KOPT-K1 (cell line): Measurements from ENCODE around the gene TMEM143.
"Not testable (repeated sequence)": the region's sequence is repeated elsewhere in the genome, so short reads cannot be mapped to it uniquely, and the experiment has no call there.

Experiments used
- H3K27ac ChIP-seq: fragments of 200-600 bp; sonication (generic); 2 replicates; pipeline ENCODE4 v1.5.1; 2016; ENCODE audit warnings: antibody characterized with exemption, mild to moderate bottlenecking, low read depth, low read length; ENCODE audit not compliant: poor library complexity, severe bottlenecking
- H3K36me3 ChIP-seq: fragments of 200-600 bp; sonication (generic); 2 replicates; pipeline ENCODE4 v1.5.1; 2017; ENCODE audit warnings: antibody characterized with exemption, mild to moderate bottlenecking, low read length, moderate library complexity; ENCODE audit not compliant: insufficient read depth
- H3K9me3 ChIP-seq: fragments of 200-600 bp; sonication (generic); 2 replicates; pipeline ENCODE4 v1.5.1; 2017; ENCODE audit warnings: antibody characterized with exemption, low read length, mild to moderate bottlenecking; ENCODE audit not compliant: insufficient read depth, poor library complexity, severe bottlenecking

TMEM143 gene

DNA sequence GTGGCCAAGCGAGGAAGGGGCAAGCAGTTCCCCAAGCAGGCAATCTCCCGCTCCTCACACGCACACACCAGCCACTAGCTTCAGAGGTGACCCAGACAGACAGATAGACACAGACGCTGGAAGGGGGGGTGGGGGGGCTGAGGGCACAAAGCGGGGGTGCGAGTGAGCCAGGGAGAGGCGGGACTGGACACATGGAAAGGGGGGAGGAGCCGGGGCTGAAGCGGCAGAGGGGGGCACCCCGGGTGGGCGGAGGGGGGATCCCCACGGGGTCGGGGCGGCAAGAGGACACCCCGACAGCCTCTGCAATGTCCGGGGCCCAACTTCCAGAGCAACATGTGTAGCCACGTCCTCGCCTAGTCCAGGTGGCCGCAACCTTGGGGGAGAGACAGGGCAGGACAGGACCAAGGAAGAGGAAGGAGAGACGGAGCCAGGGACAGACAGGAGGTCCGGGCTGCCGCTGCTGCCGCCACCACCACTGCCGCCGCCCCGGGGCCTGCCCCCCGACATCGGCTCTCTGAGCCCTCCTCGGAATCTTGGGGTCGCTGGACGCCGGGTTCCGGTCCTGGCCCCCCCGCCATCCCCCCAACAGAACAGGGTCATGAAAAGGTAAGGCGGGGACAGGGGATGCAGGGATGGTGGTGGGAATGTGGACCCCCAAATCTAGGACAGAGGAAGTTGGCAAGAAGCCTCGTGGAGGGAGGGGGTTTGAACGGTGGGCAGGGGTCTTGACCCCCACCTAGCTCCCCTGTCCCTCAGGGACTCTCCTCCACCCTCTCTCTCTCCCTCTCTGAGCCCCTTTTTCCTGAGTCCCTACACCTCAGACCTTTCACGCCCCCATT is 30.8 kb upstream of the TMEM143 start:
- H3K36me3 ChIP-seq: no peaks in the 10 kb centered on the region
- H3K27ac ChIP-seq: no peak overlapping the region
- H3K9me3 ChIP-seq: no peaks in the 10 kb centered on the region

DNA sequence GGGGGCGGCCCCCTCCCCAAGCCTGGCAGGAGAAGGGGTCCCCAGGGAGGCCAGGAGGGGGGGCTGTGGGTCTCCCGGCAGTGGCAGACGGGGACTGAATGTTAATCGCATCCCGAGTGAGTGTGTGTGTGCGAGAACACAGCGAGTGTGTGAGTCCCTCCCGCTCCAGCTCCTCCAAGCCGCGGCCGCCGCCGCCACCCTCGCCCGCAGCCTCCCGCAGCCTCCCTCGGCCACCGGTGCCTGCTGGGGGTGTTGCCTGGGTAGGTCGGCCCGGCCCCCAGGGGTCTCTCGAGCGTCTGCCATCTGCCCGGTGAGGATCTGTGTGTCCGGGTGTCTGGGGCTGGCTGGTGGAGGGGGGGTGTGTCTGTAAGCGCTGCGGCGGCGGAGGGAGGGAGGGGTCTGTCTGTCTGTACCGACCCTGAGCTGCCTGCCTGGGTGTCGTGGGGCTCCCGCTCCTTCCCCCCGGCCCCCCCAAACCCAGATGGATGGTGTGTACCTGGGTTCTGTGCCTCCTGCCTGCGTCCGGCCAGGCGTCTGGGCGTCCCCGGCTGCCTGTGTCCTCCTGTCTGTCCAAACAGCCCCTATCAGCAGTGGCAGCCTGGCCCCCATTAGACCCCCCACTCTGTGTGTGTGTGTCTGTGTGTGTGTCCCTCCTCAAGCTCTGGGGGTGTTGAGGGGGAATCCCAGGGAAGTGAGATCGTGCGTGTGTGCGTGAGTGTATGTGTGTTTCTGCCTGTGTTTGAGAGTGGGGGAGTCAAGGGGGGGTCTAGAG is 30.0 kb upstream of the TMEM143 start, which contains the start of gene GRIN2D:
Gene GRIN2D (plus strand): TSS at position 110 of the 772 bp plus-strand sequence. CDS start 4,725 bp downstream, outside the sequence.
- H3K27ac ChIP-seq: no peak within 1 kb of the TSS
- H3K36me3 ChIP-seq: peaks cover 8% of the 10 kb centered on the region
- H3K9me3 ChIP-seq: no peaks in the 10 kb centered on the region

GRCh38 chr19:48392860-48393558 is 29.3 kb upstream of the TMEM143 start:
- H3K27ac ChIP-seq: no peak overlapping the region
- H3K9me3 ChIP-seq: no peaks in the 10 kb centered on the region
- peaks cover 15% of the 10 kb centered on the region for H3K36me3 ChIP-seq

GRCh38 chr19:48392006-48392344 is 28.2 kb upstream of the TMEM143 start:
- not testable (repeated sequence) for H3K9me3 ChIP-seq, H3K27ac ChIP-seq
- peaks cover 25% of the 10 kb centered on the region for H3K36me3 ChIP-seq

DNA sequence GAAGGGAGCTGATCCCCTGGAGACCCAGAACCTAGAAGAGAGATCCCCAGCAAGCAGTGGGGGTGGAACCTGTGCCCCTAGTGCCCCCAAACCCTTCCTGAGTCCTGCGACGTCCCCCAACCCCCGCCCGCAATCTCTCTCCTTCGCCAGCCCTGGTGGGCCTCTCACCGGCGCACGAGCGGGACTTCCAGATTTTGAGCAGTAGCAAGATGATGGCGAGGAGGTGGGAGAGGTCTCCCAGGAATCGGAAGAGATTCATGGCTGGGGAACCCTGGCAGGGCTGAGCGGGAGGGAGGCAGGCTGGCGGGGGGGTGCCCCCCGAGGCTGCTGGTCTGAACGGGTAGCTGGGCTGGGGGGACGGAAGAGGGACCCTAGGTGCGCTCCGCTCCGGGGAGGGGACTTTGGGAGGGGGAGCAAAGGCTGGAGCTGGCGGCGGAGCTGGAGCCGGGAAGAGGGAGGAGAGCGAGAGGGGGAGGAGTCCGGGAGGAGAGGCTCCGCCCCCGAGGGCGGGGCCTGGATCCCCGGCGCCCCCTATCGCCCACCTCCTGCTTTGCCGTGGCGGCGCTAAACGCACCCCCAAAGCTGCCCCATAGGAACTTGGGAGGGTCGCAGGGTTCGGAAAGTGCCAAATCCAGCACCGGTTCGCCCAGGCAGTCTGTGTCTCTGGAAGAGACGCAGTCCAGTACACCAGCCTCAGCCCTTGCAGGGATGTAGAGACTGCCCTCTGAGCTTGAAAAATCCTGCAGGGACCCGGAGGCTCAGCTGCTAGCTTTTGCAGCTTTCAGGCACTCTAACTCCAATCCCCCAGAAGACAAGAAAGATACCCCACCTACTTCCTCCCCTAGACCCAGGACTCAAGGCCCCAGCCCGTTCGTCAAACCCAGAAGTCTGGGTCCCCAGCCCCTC is 27.6 kb upstream of the TMEM143 start, which contains the start of gene KDELR1:
Gene KDELR1 (minus strand): TSS at position 452 of the 906 bp plus-strand sequence. CDS start 193 bp downstream, at position 259.
- peak within 1 kb of the TSS; percentile 80 for H3K27ac ChIP-seq
- no peaks in the 10 kb centered on the region for H3K9me3 ChIP-seq
- H3K36me3 ChIP-seq: peaks cover 32% of the 10 kb centered on the region

DNA sequence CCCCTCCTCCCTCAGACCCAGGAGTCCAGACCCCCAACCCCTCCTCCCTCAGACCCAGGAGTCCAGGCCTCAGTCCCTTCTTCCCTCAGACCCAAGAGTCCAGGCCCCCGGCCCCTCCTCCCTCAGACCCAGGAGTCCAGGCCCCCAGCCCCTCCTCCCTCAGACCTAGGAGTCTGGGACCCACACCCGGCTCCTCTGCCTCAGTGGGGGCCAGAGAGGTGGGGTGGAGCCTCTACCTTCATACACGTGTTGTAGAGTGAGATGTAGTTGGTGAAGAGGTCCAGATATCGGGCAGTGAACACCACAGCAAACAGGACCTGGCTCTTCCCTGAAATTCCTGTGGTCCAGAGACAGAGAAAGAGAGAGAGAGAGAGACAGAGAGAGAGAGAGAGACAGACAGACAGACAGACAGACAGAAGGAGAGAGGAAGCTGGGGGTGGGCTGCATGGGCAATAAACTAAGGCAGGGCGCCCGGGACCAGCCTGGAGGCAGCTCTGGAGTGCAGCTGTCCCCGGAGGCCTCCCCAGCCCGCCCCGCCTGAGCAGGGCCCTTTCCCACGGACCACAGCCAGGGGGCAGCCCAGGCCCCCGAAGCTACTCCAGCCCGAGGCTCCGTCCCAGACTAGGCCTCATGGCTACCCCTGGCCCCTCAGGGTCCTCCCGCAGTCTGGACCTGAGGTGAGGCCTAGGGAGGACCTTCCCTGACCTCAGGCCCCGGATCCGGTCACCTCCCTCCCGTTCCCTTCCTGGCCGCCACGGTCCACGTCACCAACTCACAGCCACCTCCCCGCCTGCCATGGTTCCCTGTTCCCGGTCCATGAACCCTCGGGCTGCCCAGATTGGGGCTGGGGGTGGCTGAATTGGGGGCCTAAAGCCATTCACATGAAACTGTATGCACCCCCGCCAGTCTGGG is 26.7 kb upstream of the TMEM143 start:
- H3K27ac ChIP-seq: peak overlapping the region; percentile 80
- no peaks in the 10 kb centered on the region for H3K9me3 ChIP-seq
- H3K36me3 ChIP-seq: peaks cover 41% of the 10 kb centered on the region

- peaks cover 75% of the 10 kb centered on the region for H3K36me3 ChIP-seq
These were observed 23.2 kb upstream of the TMEM143 start for GRCh38 chr19:48386981-48387380.

GRCh38 chr19:48385461-48386087 is 21.8 kb upstream of the TMEM143 start:
- no peaks in the 10 kb centered on the region for H3K9me3 ChIP-seq
- H3K36me3 ChIP-seq: peaks cover 89% of the 10 kb centered on the region
- no peak overlapping the region for H3K27ac ChIP-seq

More at GRCh38 chr19:48386981-48387380, 23.2 kb upstream of the TMEM143 start:
- H3K27ac ChIP-seq: no peak overlapping the region
- no peaks in the 10 kb centered on the region for H3K9me3 ChIP-seq

GRCh38 chr19:48382286-48382685 is 18.5 kb upstream of the TMEM143 start:
- Histone ChIP-seq H3K27ac (no peak overlapping the region), H3K36me3 (peaks cover 66% of the 10 kb centered on the region)

GRCh38 chr19:48381178-48381950 is 17.6 kb upstream of the TMEM143 start:
- Histone ChIP-seq H3K27ac (no peak overlapping the region), H3K36me3 (peaks cover 57% of the 10 kb centered on the region), H3K9me3 (no peaks in the 10 kb centered on the region)

More at GRCh38 chr19:48382286-48382685, 18.5 kb upstream of the TMEM143 start:
- H3K9me3 ChIP-seq: no peaks in the 10 kb centered on the region

GRCh38 chr19:48379058-48379457 is 15.3 kb upstream of the TMEM143 start:
- Histone ChIP-seq H3K27ac (no peak overlapping the region), H3K36me3 (peaks cover 34% of the 10 kb centered on the region), H3K9me3 (no peaks in the 10 kb centered on the region)

DNA sequence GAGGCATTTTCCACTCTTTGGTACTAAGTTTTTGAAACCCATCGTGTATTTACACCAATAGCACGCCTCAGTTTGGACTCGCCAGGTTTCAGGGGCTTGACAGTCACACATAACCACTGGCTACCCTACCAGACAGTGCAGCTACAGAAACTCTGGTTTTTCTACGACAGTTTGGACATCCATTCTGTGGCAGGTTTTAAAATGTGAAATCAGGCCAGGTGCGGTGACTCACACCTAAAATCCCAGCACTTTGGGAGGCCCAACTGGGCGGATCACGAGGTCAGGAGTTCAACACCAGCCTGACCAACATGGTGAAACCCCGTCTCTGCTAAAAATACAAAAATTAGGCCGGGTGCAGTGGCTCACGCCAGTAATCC is 14.4 kb upstream of the TMEM143 start:
- Histone ChIP-seq H3K9me3 (no peaks in the 10 kb centered on the region), H3K27ac (no peak overlapping the region), H3K36me3 (peaks cover 25% of the 10 kb centered on the region)
